Dendritic cell treated with granulocyte-macrophage colony-stimulating factor and Interleukin-4, amounts not matched to agents 40 ng/mL and 50 ng/mL, for 4 days (primary cell): Measurements from ENCODE around the gene PMEL.

ENCODE experiments used
- H3K27ac Mint-ChIP-seq: one replicate; pipeline ENCODE4 v1.8.0; 2022; ENCODE audit warnings: mild to moderate bottlenecking, mixed read lengths
- H3K27me3 Mint-ChIP-seq: one replicate; pipeline ENCODE4 v1.8.0; 2022; ENCODE audit warnings: mild to moderate bottlenecking, mixed read lengths
- H3K36me3 Mint-ChIP-seq: one replicate; pipeline ENCODE4 v1.8.0; 2022; ENCODE audit warnings: low read depth, mixed read lengths
- H3K4me1 Mint-ChIP-seq: one replicate; pipeline ENCODE4 v1.8.0; 2022; ENCODE audit warnings: low read depth, mixed read lengths
- H3K4me3 Mint-ChIP-seq: one replicate; pipeline ENCODE4 v1.8.0; 2022; ENCODE audit warnings: mild to moderate bottlenecking, moderate library complexity, mixed read lengths
- H3K9me3 Mint-ChIP-seq: one replicate; pipeline ENCODE4 v1.8.0; 2022; ENCODE audit warnings: mixed read lengths
- intact Hi-C: fragments of 100-400 bp; cut with micrococcal nuclease; formaldehyde crosslinking; loops from one replicate; pipeline ENCODE4 v1.15.0; 2022

Gene PMEL

GRCh38 chr12:55906056-55906455, 59.8 kb downstream of the PMEL start:
- H3K4me1 Mint-ChIP-seq = peaks cover 12% of the 10 kb centered on the region
- H3K9me3 Mint-ChIP-seq = no peaks in the 10 kb centered on the region
- no peak overlapping the region for H3K4me3 Mint-ChIP-seq
- intact Hi-C loops = no loop called here
- no peaks in the 10 kb centered on the region for H3K27me3 Mint-ChIP-seq
- peaks cover 36% of the 10 kb centered on the region for H3K36me3 Mint-ChIP-seq
- H3K27ac Mint-ChIP-seq = no peak overlapping the region
